HepG2 (cell line): Measurements from ENCODE around the gene FBXO24. TPM values are rescaled to one million over a fixed set of nuclear protein-coding genes. Genes with fewer than 3 reads are reported as not detected.

Source experiments
- ATAC-seq: fragments of 200-7000 bp; cut with Tn5 transposase; 3 replicates; pipeline ENCODE4 v1.9.1; 2020; ENCODE audit warnings: mild to moderate bottlenecking, moderate library complexity
- BruUV-seq: library from RNA; stranded (reverse); fragments of 400-500 nt; replicated peaks from 2 replicates; lab custom pipeline; 2021; lab: Mats Ljungman, UMichigan
- CTCF ChIA-PET: fragments of 300-600 bp; formaldehyde crosslinking; extraction: SDS; loops from one replicate; lab custom pipeline; 2021; ENCODE audit warnings: low total read pairs, inconsistent platforms, low intra/inter-chr PET ratio; lab: Yijun Ruan, JAX
- POLR2A ChIA-PET: fragments of 350-600 bp; sonication (Branson Sonifier 250); formaldehyde crosslinking; loops from one replicate; lab custom pipeline; 2020; ENCODE audit warnings: antibody characterized with exemption, inconsistent platforms; lab: Yijun Ruan, JAX
- DNase-seq: peaks from one replicate; pipeline ENCODE4 v3.0.0-alpha.2; 2015; ENCODE audit warnings: low spot score
- FAIRE-seq: peaks from 3 replicates; lab custom pipeline; 2011; peaks lifted over from hg19 to GRCh38; lab: Jason Lieb, UNC
- H2AFZ ChIP-seq: one replicate; pipeline ENCODE4 v1.6.1; 2011; ENCODE audit warnings: low read length, inconsistent platforms
- H3K27ac ChIP-seq: fragments of 300-600 bp; 3 replicates; pipeline ENCODE4 v1.8.0; 2011; ENCODE audit warnings: mixed run types, mild to moderate bottlenecking, mixed read lengths, low read length, inconsistent platforms; ENCODE audit not compliant: insufficient read depth; ENCODE audit errors: extremely low read length
- H3K27me3 ChIP-seq, 2 experiments: fragments of 200-600 bp in 1 of 2; 2 replicates in 1 of 2; 3 replicates in 1 of 2; pipeline versions ENCODE4 v1.6.0 to v1.8.0; 2011; ENCODE audit warnings: low read length in 2 of 2, mild to moderate bottlenecking in 2 of 2, moderate library complexity in 2 of 2, inconsistent platforms in 1 of 2; ENCODE audit not compliant: insufficient read depth in 2 of 2, control insufficient read depth in 1 of 2
- H3K36me3 ChIP-seq, 2 experiments: fragments of 200-600 bp in 1 of 2; replicated peaks in 1 of 2; 2 replicates in 1 of 2; 3 replicates in 1 of 2; pipeline versions ENCODE4 v1.5.1 to v1.8.0; 2011; ENCODE audit warnings: low read length in 2 of 2, inconsistent platforms in 1 of 2; ENCODE audit not compliant: insufficient read depth in 2 of 2, control insufficient read depth in 1 of 2
- H3K4me1 ChIP-seq: 2 replicates; pipeline ENCODE4 v1.5.1; 2012; ENCODE audit warnings: low read length, inconsistent platforms; ENCODE audit not compliant: insufficient read depth
- H3K4me2 ChIP-seq: 2 replicates; pipeline ENCODE4 v1.6.0; 2011; ENCODE audit warnings: low read depth, low read length, inconsistent platforms
- H3K4me3 ChIP-seq, 3 experiments: fragments of 200-600 bp in 1 of 3; sonication (generic), shearing (Covaris generic) in 1 of 3; replicated peaks in 1 of 3; 2 replicates each; pipeline ENCODE4 v1.5.1; 2011 to 2016; ENCODE audit warnings: low read length in 3 of 3, inconsistent platforms in 2 of 3, low read depth in 2 of 3, mild to moderate bottlenecking in 2 of 3, control low read depth in 1 of 3, mixed read lengths in 1 of 3; ENCODE audit not compliant: insufficient read depth in 1 of 3
- H3K79me2 ChIP-seq: one replicate; pipeline ENCODE4 v1.6.1; 2011; ENCODE audit warnings: low read length, inconsistent platforms; ENCODE audit not compliant: insufficient read depth
- H3K9ac ChIP-seq: 2 replicates; pipeline ENCODE4 v1.6.0; 2011; ENCODE audit warnings: mild to moderate bottlenecking, low read depth, low read length, inconsistent platforms; ENCODE audit not compliant: insufficient read depth
- H3K9me3 ChIP-seq: 2 replicates; pipeline ENCODE4 v1.5.1; 2012; ENCODE audit warnings: mild to moderate bottlenecking, low read length
- H4K20me1 ChIP-seq: 2 replicates; pipeline ENCODE4 v1.6.0; 2011; ENCODE audit warnings: inconsistent platforms, mild to moderate bottlenecking, low read length, moderate library complexity; ENCODE audit not compliant: insufficient read depth
- AGO2 ChIP-seq: fragments of 200-400 bp; formaldehyde crosslinking; optimal IDR thresholded peaks from 2 replicates; pipeline ENCODE3; 2017; ENCODE audit warnings: mild to moderate bottlenecking, low read depth, low read length, moderate library complexity
- HNRNPH1 ChIP-seq: fragments of 200-400 bp; formaldehyde crosslinking; optimal IDR thresholded peaks from 2 replicates; pipeline ENCODE3; 2017; ENCODE audit warnings: mild to moderate bottlenecking, low read depth, low read length
- HNRNPL ChIP-seq: fragments of 200-400 bp; formaldehyde crosslinking; IDR thresholded peaks from 2 replicates; pipeline ENCODE4 v1.6.1; 2017; ENCODE audit warnings: mild to moderate bottlenecking, low read depth, low read length
- KDM5B ChIP-seq: sonication (generic); formaldehyde crosslinking; IDR thresholded peaks from 2 replicates; pipeline ENCODE4 v1.4.0; 2020; ENCODE audit warnings: missing genetic modification reagents, mild to moderate bottlenecking, borderline replicate concordance
- POLR2AphosphoS5 ChIP-seq: IDR thresholded peaks from 2 replicates; pipeline ENCODE4 v1.6.1; 2012; ENCODE audit warnings: low read depth, low read length
- STAG1 ChIP-seq: sonication (generic); formaldehyde crosslinking; IDR thresholded peaks from 2 replicates; pipeline ENCODE4 v1.4.0; 2020; ENCODE audit warnings: missing genetic modification reagents
- ZFP90 ChIP-seq: sonication (generic); formaldehyde crosslinking; IDR thresholded peaks from 2 replicates; pipeline ENCODE4 v1.8.0; 2022; ENCODE audit warnings: missing genetic modification reagents, mild to moderate bottlenecking, inconsistent platforms, borderline replicate concordance
- ZNF333 ChIP-seq: sonication (generic); formaldehyde crosslinking; IDR thresholded peaks from 2 replicates; pipeline ENCODE4 v1.4.0; 2020; ENCODE audit warnings: mild to moderate bottlenecking, missing genetic modification reagents, borderline replicate concordance
- ZNF850 ChIP-seq: sonication (generic); formaldehyde crosslinking; conservative IDR thresholded peaks from 2 replicates; pipeline ENCODE4 v1.9.0; 2021; ENCODE audit warnings: mild to moderate bottlenecking, missing genetic modification reagents
- WGBS: methylation state at CpG from one replicate; pipeline ENCODE4 v1.1.6; 2017; ENCODE audit warnings: low lambda C conversion rate; 5-methylcytosine and 5-hydroxymethylcytosine counted together
- in situ Hi-C: cut with HindIII; loops from 2 replicates; pipeline ENCODE4 v1.10.0; 2017; ENCODE audit warnings: low pct_unique_long_range_greater_than_20kb; ENCODE audit not compliant: extremely low pct_ligation_motif_present
- intact Hi-C: fragments of 100-400 bp; cut with micrococcal nuclease; formaldehyde crosslinking; loops from one replicate; pipeline ENCODE4 v1.10.0; 2022; ENCODE audit not compliant: unreplicated experiment
- polyA plus RNA-seq, 8 experiments: library from polyadenylated mRNA; depleted of rRNA in 3 of 8; stranded (reverse) in 7 of 8; unstranded in 1 of 8; fragments of >200 nt; fragmentation: Illumina TruSeq in 4 of 8; extraction: Trizol in 4 of 8; gene quantifications; 2 replicates each; pipeline versions ENCODE4 v1.2.1 to v1.2.3, GENCODE V29; 2011 to 2016; ENCODE audit warnings: low read depth in 4 of 8, missing spikeins in 1 of 8, mixed read lengths in 1 of 8; ENCODE audit not compliant: insufficient read depth in 1 of 8
- total RNA-seq, 5 experiments: library from RNA; depleted of rRNA; stranded (reverse); fragments of >200 nt; fragmentation: Illumina TruSeq; extraction: Trizol; gene quantifications; 2 replicates each; pipeline ENCODE4 v1.2.3, GENCODE V29; 2016; ENCODE audit warnings: low read depth in 1 of 5
- TF ChIP-seq, protein P1 (sequence below): sonication (generic); formaldehyde crosslinking; IDR thresholded peaks from 2 replicates; pipeline ENCODE4 v1.8.0; 2022; ENCODE audit warnings: mild to moderate bottlenecking, missing genetic modification reagents, moderate library complexity
- TF ChIP-seq, protein P2 (sequence below): sonication (generic); formaldehyde crosslinking; IDR thresholded peaks from 2 replicates; pipeline ENCODE4 v1.4.0; 2020; ENCODE audit warnings: missing genetic modification reagents
- TF ChIP-seq, protein P3 (sequence below): sonication (generic); formaldehyde crosslinking; IDR thresholded peaks from 2 replicates; pipeline ENCODE4 v1.4.0; 2020; ENCODE audit warnings: missing genetic modification reagents, borderline replicate concordance

Gene FBXO24
- total and polyA plus RNA-seq, 2 of the 13 experiments (the other 11 are each of a cell fraction or from before 2014, with no cell fraction given): 0.20 to 0.55 TPM

DNA sequence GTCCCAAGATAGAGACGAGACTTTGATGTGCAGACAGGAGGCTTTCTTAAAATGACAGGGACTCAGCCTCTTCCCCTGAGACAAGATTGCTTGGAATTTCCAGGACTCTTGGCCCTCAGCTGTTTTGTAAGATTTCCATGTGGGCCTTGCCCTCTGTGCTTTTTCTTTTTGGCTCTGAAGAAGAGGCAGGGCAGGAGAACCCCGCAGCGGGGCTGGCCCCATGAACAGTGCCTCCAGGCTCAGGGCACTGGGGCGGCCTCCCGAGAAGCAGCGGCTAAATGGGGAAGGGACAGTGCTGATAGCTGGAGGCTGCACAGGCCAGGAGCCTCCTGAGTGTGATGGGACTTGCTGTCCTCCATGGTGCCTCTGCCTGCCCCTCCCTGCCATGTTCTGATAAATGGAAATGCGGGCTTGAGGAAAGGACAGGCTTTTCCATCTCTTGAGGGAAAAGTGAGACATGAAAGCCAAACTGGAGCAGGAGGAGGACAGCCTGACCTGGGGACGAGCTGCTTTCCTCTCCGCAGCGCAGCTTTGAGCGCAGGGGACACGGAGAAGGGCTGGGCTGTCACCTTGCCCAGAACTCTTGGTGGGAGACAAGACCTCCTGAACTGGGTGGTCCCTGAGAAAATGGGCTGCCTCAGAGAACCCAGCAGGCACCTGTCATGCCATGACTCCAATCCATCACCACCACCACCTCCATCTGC, 24.5 kb upstream of the FBXO24 start (continued):
- TF ChIP-seq ZFP90 (CRISPR knock-in tag) (no peak), ZNF850 (CRISPR knock-in tag) (no peak)
- TF ChIP-seq, protein P1, sequence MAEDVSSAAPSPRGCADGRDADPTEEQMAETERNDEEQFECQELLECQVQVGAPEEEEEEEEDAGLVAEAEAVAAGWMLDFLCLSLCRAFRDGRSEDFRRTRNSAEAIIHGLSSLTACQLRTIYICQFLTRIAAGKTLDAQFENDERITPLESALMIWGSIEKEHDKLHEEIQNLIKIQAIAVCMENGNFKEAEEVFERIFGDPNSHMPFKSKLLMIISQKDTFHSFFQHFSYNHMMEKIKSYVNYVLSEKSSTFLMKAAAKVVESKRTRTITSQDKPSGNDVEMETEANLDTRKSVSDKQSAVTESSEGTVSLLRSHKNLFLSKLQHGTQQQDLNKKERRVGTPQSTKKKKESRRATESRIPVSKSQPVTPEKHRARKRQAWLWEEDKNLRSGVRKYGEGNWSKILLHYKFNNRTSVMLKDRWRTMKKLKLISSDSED: no peak

DNA sequence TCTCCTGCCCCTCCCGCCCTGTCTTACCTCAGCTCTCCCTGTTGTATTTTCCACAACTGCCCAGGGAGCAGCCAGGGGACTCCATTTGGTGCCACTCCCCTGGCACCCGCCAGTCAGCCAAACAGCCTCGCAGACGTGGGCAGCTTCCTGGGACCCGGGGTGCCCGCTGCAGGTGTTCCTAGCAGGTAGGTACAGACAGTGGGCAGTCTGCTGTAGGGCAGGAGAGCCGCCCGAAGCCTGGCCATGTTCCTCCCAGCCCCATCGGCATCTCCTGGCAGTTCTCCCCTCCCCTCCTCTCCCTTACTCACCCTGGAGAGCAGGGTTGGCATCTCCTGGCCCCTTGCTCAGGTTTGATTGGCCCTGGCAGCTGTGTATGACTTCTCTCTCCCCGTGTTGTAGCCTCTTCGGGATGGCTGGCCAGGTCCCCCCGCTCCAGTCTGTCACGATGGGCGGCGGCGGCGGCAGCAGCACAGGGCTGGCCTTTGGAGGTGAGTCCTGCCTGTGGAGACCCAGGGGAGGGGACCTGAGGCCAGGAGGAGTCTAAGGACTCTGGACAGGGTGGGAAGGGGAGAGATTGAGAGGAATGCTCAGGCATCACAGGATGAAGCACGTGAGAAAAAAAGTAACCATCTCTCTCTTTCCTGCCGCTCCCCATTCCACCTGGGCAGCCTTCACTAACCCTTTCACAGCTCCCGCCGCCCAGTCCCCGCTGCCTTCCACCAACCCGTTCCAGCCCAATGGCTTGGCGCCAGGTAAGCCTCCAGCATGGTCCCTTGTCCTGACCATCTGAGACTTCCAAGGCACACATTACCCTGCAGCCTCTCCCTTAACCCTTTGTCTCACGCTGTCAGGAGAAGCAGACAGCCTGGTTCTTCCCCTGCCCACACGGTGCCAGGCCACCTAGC, 23.7 kb upstream of the FBXO24 start:
- no peak overlapping the region for H2AFZ ChIP-seq
- no peak overlapping the region for H3K4me2 ChIP-seq
- no peak for ATAC-seq
- H3K27me3 ChIP-seq: no peaks in the 10 kb centered on the region
- POLR2A ChIA-PET: interaction anchor here (1.2 kb wide), 1 partner anchor 24 kb away, joined by 3 read pairs; the partner anchor contains the start of gene FBXO24
- peak overlapping the region; percentile 14 for H3K27ac ChIP-seq
- FAIRE-seq: no peak
- peaks cover 4% of the 10 kb centered on the region for H3K79me2 ChIP-seq
- BruUV-seq: no TSS peak
- CTCF ChIA-PET: no interaction called here
- peaks cover 29 to 71% of the 10 kb centered on the region in 2 experiments for H3K36me3 ChIP-seq
- peaks cover 91% of the 10 kb centered on the region for H3K4me1 ChIP-seq
- no peak overlapping the region for H3K4me3 ChIP-seq
- WGBS: 98% methylated on average over 26 of the region's 26 CpGs
- in situ Hi-C loops: no loop called here
- H4K20me1 ChIP-seq: peaks cover 21% of the 10 kb centered on the region; the same call in 1 of the 2 replicates
- intact Hi-C loops: loop anchor here (5.0 kb wide), 1 partner anchor 95 kb away; no protein-coding TSS in a partner anchor
- no peak for DNase-seq
- no peak overlapping the region for H3K9ac ChIP-seq
- H3K9me3 ChIP-seq: no peaks in the 10 kb centered on the region
- TF ChIP-seq, protein P2, sequence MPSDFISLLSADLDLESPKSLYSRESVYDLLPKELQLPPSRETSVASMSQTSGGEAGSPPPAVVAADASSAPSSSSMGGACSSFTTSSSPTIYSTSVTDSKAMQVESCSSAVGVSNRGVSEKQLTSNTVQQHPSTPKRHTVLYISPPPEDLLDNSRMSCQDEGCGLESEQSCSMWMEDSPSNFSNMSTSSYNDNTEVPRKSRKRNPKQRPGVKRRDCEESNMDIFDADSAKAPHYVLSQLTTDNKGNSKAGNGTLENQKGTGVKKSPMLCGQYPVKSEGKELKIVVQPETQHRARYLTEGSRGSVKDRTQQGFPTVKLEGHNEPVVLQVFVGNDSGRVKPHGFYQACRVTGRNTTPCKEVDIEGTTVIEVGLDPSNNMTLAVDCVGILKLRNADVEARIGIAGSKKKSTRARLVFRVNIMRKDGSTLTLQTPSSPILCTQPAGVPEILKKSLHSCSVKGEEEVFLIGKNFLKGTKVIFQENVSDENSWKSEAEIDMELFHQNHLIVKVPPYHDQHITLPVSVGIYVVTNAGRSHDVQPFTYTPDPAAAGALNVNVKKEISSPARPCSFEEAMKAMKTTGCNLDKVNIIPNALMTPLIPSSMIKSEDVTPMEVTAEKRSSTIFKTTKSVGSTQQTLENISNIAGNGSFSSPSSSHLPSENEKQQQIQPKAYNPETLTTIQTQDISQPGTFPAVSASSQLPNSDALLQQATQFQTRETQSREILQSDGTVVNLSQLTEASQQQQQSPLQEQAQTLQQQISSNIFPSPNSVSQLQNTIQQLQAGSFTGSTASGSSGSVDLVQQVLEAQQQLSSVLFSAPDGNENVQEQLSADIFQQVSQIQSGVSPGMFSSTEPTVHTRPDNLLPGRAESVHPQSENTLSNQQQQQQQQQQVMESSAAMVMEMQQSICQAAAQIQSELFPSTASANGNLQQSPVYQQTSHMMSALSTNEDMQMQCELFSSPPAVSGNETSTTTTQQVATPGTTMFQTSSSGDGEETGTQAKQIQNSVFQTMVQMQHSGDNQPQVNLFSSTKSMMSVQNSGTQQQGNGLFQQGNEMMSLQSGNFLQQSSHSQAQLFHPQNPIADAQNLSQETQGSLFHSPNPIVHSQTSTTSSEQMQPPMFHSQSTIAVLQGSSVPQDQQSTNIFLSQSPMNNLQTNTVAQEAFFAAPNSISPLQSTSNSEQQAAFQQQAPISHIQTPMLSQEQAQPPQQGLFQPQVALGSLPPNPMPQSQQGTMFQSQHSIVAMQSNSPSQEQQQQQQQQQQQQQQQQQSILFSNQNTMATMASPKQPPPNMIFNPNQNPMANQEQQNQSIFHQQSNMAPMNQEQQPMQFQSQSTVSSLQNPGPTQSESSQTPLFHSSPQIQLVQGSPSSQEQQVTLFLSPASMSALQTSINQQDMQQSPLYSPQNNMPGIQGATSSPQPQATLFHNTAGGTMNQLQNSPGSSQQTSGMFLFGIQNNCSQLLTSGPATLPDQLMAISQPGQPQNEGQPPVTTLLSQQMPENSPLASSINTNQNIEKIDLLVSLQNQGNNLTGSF (CRISPR knock-in tag): no peak
- TF ChIP-seq ZNF333 (CRISPR knock-in tag) (0 out of 2 replicates have a peak, but pooled peaks have one; percentile 28), HNRNPL (0 out of 2 replicates have a peak, but pooled peaks have one; percentile 36), STAG1 (CRISPR knock-in tag) (no peak), AGO2 (peak; percentile 92), KDM5B (CRISPR knock-in tag) (0 out of 2 replicates have a peak, but pooled peaks have one; percentile 42), HNRNPH1 (no peak), POLR2AphosphoS5 (peak; percentile 27; the same call in 1 of the 2 replicates)
- TF ChIP-seq, protein P3, sequence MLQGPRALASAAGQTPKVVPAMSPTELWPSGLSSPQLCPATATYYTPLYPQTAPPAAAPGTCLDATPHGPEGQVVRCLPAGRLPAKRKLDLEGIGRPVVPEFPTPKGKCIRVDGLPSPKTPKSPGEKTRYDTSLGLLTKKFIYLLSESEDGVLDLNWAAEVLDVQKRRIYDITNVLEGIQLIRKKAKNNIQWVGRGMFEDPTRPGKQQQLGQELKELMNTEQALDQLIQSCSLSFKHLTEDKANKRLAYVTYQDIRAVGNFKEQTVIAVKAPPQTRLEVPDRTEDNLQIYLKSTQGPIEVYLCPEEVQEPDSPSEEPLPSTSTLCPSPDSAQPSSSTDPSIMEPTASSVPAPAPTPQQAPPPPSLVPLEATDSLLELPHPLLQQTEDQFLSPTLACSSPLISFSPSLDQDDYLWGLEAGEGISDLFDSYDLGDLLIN (CRISPR knock-in tag): no peak
